ENCODE data around the gene BICD2.

BICD2 gene

GRCh38 chr9:92686954-92687353 is 77.7 kb downstream of the BICD2 start:
- Histone ChIP-seq H3K27me3 (ENCODE audit: insufficient read depth, low read length, poor library complexity) (no peaks in the 10 kb centered on the region), H3K4me3 (ENCODE audit: low read length) (no peak overlapping the region), H2BK120ac (ENCODE audit: low read depth, low read length) (no peak overlapping the region), H3K4ac (ENCODE audit: low read depth, low read length) (no peak overlapping the region), H2AK5ac (ENCODE audit: low read length) (no peak overlapping the region), H4K8ac (ENCODE audit: low read depth, low read length) (no peak overlapping the region), H3K79me2 (ENCODE audit: control insufficient read depth, insufficient read depth, low read length) (no peaks in the 10 kb centered on the region), H3K9ac (ENCODE audit: low read length) (no peak overlapping the region), H3K27ac (ENCODE audit: low read depth, low read length) (no peak overlapping the region), H4K5ac (ENCODE audit: low read length) (no peak overlapping the region), H3K4me2 (ENCODE audit: low read length) (no peak overlapping the region), H2BK15ac (replicated peaks; ENCODE audit: low read depth) (no peak overlapping the region), H3K79me1 (ENCODE audit: low read length) (no peaks in the 10 kb centered on the region), H3K56ac (ENCODE audit: low read length) (no peak overlapping the region), H3K18ac (ENCODE audit: low read length) (no peak overlapping the region), H3K23ac (ENCODE audit: low read length) (no peak overlapping the region), H2BK5ac (ENCODE audit: low read length) (no peak overlapping the region), H3K4me1 (ENCODE audit: control insufficient read depth, low read depth, low read length) (no peaks in the 10 kb centered on the region), H3K36me3 (ENCODE audit: control insufficient read depth, insufficient read depth, low read length) (no peaks in the 10 kb centered on the region)
- peak; percentile 38 for DNase-seq
- WGBS (ENCODE audit: extremely low coverage, insufficient coverage, low lambda C conversion rate) = no CpG with 5 or more reads among the region's 3 CpGs

- no peaks in the 10 kb centered on the region for H3K79me1 ChIP-seq (ENCODE audit: low read length)
- H2BK5ac ChIP-seq (ENCODE audit: low read length) = no peak overlapping the region
- no peaks in the 10 kb centered on the region for H3K27me3 ChIP-seq (ENCODE audit: insufficient read depth, low read length, poor library complexity)
- H3K23ac ChIP-seq (ENCODE audit: low read length) = no peak overlapping the region
- H2AK5ac ChIP-seq (ENCODE audit: low read length) = no peak overlapping the region
- no peak overlapping the region for H3K9ac ChIP-seq (ENCODE audit: low read length)
- no peak overlapping the region for H4K5ac ChIP-seq (ENCODE audit: low read length)
- H3K27ac ChIP-seq (ENCODE audit: low read depth, low read length) = no peak overlapping the region
- H3K56ac ChIP-seq (ENCODE audit: low read length) = no peak overlapping the region
- no peaks in the 10 kb centered on the region for H3K36me3 ChIP-seq (ENCODE audit: control insufficient read depth, insufficient read depth, low read length)
- H4K8ac ChIP-seq (ENCODE audit: low read depth, low read length) = no peak overlapping the region
- H3K79me2 ChIP-seq (ENCODE audit: control insufficient read depth, insufficient read depth, low read length) = no peaks in the 10 kb centered on the region
- no peak overlapping the region for H2BK120ac ChIP-seq (ENCODE audit: low read depth, low read length)
- no peak overlapping the region for H2BK15ac ChIP-seq (replicated peaks; ENCODE audit: low read depth)
- no peak overlapping the region for H3K4me2 ChIP-seq (ENCODE audit: low read length)
- H3K4me3 ChIP-seq (ENCODE audit: low read length) = no peak overlapping the region
- DNase-seq = no peak
- H3K18ac ChIP-seq (ENCODE audit: low read length) = no peak overlapping the region
- no peaks in the 10 kb centered on the region for H3K4me1 ChIP-seq (ENCODE audit: control insufficient read depth, low read depth, low read length)
- H3K4ac ChIP-seq (ENCODE audit: low read depth, low read length) = no peak overlapping the region
- no CpG with 5 or more reads among the region's 5 CpGs for WGBS (ENCODE audit: extremely low coverage, insufficient coverage, low lambda C conversion rate)
Measured at GRCh38 chr9:92685022-92685421, 79.6 kb downstream of the BICD2 start.

- Histone ChIP-seq H2BK5ac (ENCODE audit: low read length) (no peak overlapping the region), H2BK120ac (ENCODE audit: low read depth, low read length) (no peak overlapping the region), H3K36me3 (ENCODE audit: control insufficient read depth, insufficient read depth, low read length) (no peaks in the 10 kb centered on the region), H2AK5ac (ENCODE audit: low read length) (no peak overlapping the region), H3K4ac (ENCODE audit: low read depth, low read length) (no peak overlapping the region), H3K27ac (ENCODE audit: low read depth, low read length) (no peak overlapping the region), H4K5ac (ENCODE audit: low read length) (no peak overlapping the region), H3K23ac (ENCODE audit: low read length) (no peak overlapping the region), H3K4me3 (ENCODE audit: low read length) (no peak overlapping the region), H3K9ac (ENCODE audit: low read length) (no peak overlapping the region), H3K79me2 (ENCODE audit: control insufficient read depth, insufficient read depth, low read length) (no peaks in the 10 kb centered on the region), H3K18ac (ENCODE audit: low read length) (no peak overlapping the region), H3K4me1 (ENCODE audit: control insufficient read depth, low read depth, low read length) (no peaks in the 10 kb centered on the region), H3K4me2 (ENCODE audit: low read length) (no peak overlapping the region), H3K56ac (ENCODE audit: low read length) (no peak overlapping the region), H2BK15ac (replicated peaks; ENCODE audit: low read depth) (no peak overlapping the region), H3K79me1 (ENCODE audit: low read length) (no peaks in the 10 kb centered on the region), H4K8ac (ENCODE audit: low read depth, low read length) (no peak overlapping the region), H3K27me3 (ENCODE audit: insufficient read depth, low read length, poor library complexity) (no peaks in the 10 kb centered on the region)
- no peak for DNase-seq
- no CpG with 5 or more reads among the region's 8 CpGs for WGBS (ENCODE audit: extremely low coverage, insufficient coverage, low lambda C conversion rate)
Measured at GRCh38 chr9:92682269-92682668, 82.4 kb downstream of the BICD2 start.

- no peak overlapping the region for H2BK120ac ChIP-seq (ENCODE audit: low read depth, low read length)
- H2BK5ac ChIP-seq (ENCODE audit: low read length) = no peak overlapping the region
- H4K5ac ChIP-seq (ENCODE audit: low read length) = no peak overlapping the region
- no peak overlapping the region for H3K4me2 ChIP-seq (ENCODE audit: low read length)
- no peaks in the 10 kb centered on the region for H3K4me1 ChIP-seq (ENCODE audit: control insufficient read depth, low read depth, low read length)
- no peak overlapping the region for H2AK5ac ChIP-seq (ENCODE audit: low read length)
- no CpG with 5 or more reads among the region's 12 CpGs for WGBS (ENCODE audit: extremely low coverage, insufficient coverage, low lambda C conversion rate)
- no peak overlapping the region for H3K4me3 ChIP-seq (ENCODE audit: low read length)
- H4K8ac ChIP-seq (ENCODE audit: low read depth, low read length) = no peak overlapping the region
- no peak overlapping the region for H3K56ac ChIP-seq (ENCODE audit: low read length)
- no peak for DNase-seq
- H3K23ac ChIP-seq (ENCODE audit: low read length) = no peak overlapping the region
- no peaks in the 10 kb centered on the region for H3K27me3 ChIP-seq (ENCODE audit: insufficient read depth, low read length, poor library complexity)
- H3K36me3 ChIP-seq (ENCODE audit: control insufficient read depth, insufficient read depth, low read length) = no peaks in the 10 kb centered on the region
- H3K79me2 ChIP-seq (ENCODE audit: control insufficient read depth, insufficient read depth, low read length) = no peaks in the 10 kb centered on the region
- H2BK15ac ChIP-seq (replicated peaks; ENCODE audit: low read depth) = no peak overlapping the region
- H3K9ac ChIP-seq (ENCODE audit: low read length) = no peak overlapping the region
- H3K27ac ChIP-seq (ENCODE audit: low read depth, low read length) = no peak overlapping the region
- no peaks in the 10 kb centered on the region for H3K79me1 ChIP-seq (ENCODE audit: low read length)
- H3K4ac ChIP-seq (ENCODE audit: low read depth, low read length) = no peak overlapping the region
- no peak overlapping the region for H3K18ac ChIP-seq (ENCODE audit: low read length)
Measured at GRCh38 chr9:92680166-92681119, 84.2 kb downstream of the BICD2 start.

- Histone ChIP-seq H3K9ac (ENCODE audit: low read length) (no peak overlapping the region), H3K4me1 (ENCODE audit: control insufficient read depth, low read depth, low read length) (no peaks in the 10 kb centered on the region), H2AK5ac (ENCODE audit: low read length) (no peak overlapping the region), H3K4ac (ENCODE audit: low read depth, low read length) (no peak overlapping the region), H3K4me2 (ENCODE audit: low read length) (no peak overlapping the region), H3K27ac (ENCODE audit: low read depth, low read length) (no peak overlapping the region), H3K79me2 (ENCODE audit: control insufficient read depth, insufficient read depth, low read length) (no peaks in the 10 kb centered on the region), H3K27me3 (ENCODE audit: insufficient read depth, low read length, poor library complexity) (no peaks in the 10 kb centered on the region), H3K18ac (ENCODE audit: low read length) (no peak overlapping the region), H3K23ac (ENCODE audit: low read length) (no peak overlapping the region), H3K36me3 (ENCODE audit: control insufficient read depth, insufficient read depth, low read length) (no peaks in the 10 kb centered on the region), H2BK5ac (ENCODE audit: low read length) (no peak overlapping the region), H2BK15ac (replicated peaks; ENCODE audit: low read depth) (no peak overlapping the region), H4K5ac (ENCODE audit: low read length) (no peak overlapping the region), H3K4me3 (ENCODE audit: low read length) (no peak overlapping the region), H4K8ac (ENCODE audit: low read depth, low read length) (no peak overlapping the region), H3K79me1 (ENCODE audit: low read length) (no peaks in the 10 kb centered on the region), H2BK120ac (ENCODE audit: low read depth, low read length) (no peak overlapping the region), H3K56ac (ENCODE audit: low read length) (no peak overlapping the region)
- no peak for DNase-seq
- WGBS (ENCODE audit: extremely low coverage, insufficient coverage, low lambda C conversion rate) = no CpG with 5 or more reads among the region's 14 CpGs
Measured at GRCh38 chr9:92679413-92680165, 85.0 kb downstream of the BICD2 start.

Measured in mesendoderm (in vitro differentiated cells).